B cell (primary cell): ENCODE measurements around the gene ZNF212. TPM values are rescaled to one million over a fixed set of nuclear protein-coding genes. Genes with fewer than 3 reads are reported as not detected.

Experiments used
- ATAC-seq: fragments of 200-7000 bp; cut with Tn5 transposase; one replicate; pipeline ENCODE4 v1.10.0; 2021; ENCODE audit warnings: low read depth, mild to moderate bottlenecking, moderate number of reproducible peaks, moderate library complexity
- CTCF ChIA-PET: fragments of 350-600 bp; sonication (Branson Sonifier 250); formaldehyde crosslinking; loops from one replicate; lab custom pipeline; 2021; ENCODE audit warnings: antibody characterized with exemption, inconsistent platforms; lab: Charles Lee
- POLR2A ChIA-PET: fragments of 350-600 bp; sonication (Branson Sonifier 250); formaldehyde crosslinking; loops from one replicate; lab custom pipeline; 2021; ENCODE audit warnings: antibody characterized with exemption; lab: Charles Lee
- DNase-seq: peaks from one replicate; pipeline ENCODE4 v3.0.0; 2013
- H2AFZ ChIP-seq: 2 replicates; pipeline ENCODE4 v1.6.1; 2012; ENCODE audit warnings: mild to moderate bottlenecking, low read depth, low read length; ENCODE audit not compliant: insufficient read depth, poor library complexity, severe bottlenecking
- H3K27ac ChIP-seq, 2 donors: 1 replicate in 1 of 2; 2 replicates in 1 of 2; pipeline ENCODE4 v1.5.1; 2012 to 2013; ENCODE audit warnings: low read length in 2 of 2, mild to moderate bottlenecking in 2 of 2, moderate library complexity in 1 of 2
- H3K27me3 ChIP-seq, 4 experiments: fragments of 200-600 bp in 1 of 4; sonication (generic) in 1 of 4; replicated peaks in 1 of 4; 1 replicate in 2 of 4; 2 replicates in 2 of 4; pipeline versions ENCODE4 v1.6.1 to v1.7.0; 2013 to 2016; ENCODE audit warnings: low read length in 3 of 4, mild to moderate bottlenecking in 2 of 4, mixed read lengths in 1 of 4, moderate library complexity in 1 of 4; ENCODE audit not compliant: insufficient read depth in 4 of 4, control insufficient read depth in 3 of 4; ENCODE audit errors: control extremely low read depth in 1 of 4
- H3K36me3 ChIP-seq, 2 experiments: replicated peaks in 1 of 2; 1 replicate in 1 of 2; 2 replicates in 1 of 2; pipeline versions ENCODE4 v1.6.1 to v1.7.1; 2013; ENCODE audit warnings: low read length in 1 of 2; ENCODE audit not compliant: insufficient read depth in 2 of 2, control insufficient read depth in 1 of 2; ENCODE audit errors: control extremely low read depth in 1 of 2, extremely low read depth in 1 of 2
- H3K4me1 ChIP-seq, 2 donors: fragments of 200-600 bp in 1 of 2; sonication (generic) in 1 of 2; 1 replicate in 1 of 2; 2 replicates in 1 of 2; pipeline versions ENCODE4 v1.5.1 to v1.6.1; 2013 to 2017; ENCODE audit warnings: low read length in 2 of 2; ENCODE audit not compliant: control insufficient read depth in 2 of 2, insufficient read depth in 2 of 2
- H3K4me2 ChIP-seq: replicated peaks from 2 replicates; pipeline ENCODE3; 2012; ENCODE audit warnings: mild to moderate bottlenecking, low read depth, low read length; ENCODE audit not compliant: poor library complexity, severe bottlenecking
- H3K4me3 ChIP-seq, 5 experiments: fragments of 200-600 bp in 1 of 5; sonication (generic) in 1 of 5; 1 replicate in 3 of 5; 2 replicates in 2 of 5; pipeline versions ENCODE4 v1.5.1 to v1.7.0; 2011 to 2016; ENCODE audit warnings: low read length in 4 of 5, mild to moderate bottlenecking in 4 of 5, low read depth in 2 of 5, control low read depth in 1 of 5, moderate library complexity in 1 of 5; ENCODE audit not compliant: insufficient read depth in 1 of 5; ENCODE audit errors: control extremely low read depth in 1 of 5, extremely low read depth in 1 of 5
- H3K79me2 ChIP-seq: fragments of 200-600 bp; sonication (generic); one replicate; pipeline ENCODE4 v1.6.0; 2016; ENCODE audit warnings: low read length; ENCODE audit not compliant: control insufficient read depth, insufficient read depth
- H3K9ac ChIP-seq: fragments of 200-600 bp; sonication (generic); 2 replicates; pipeline ENCODE4 v1.6.1; 2017; ENCODE audit warnings: mild to moderate bottlenecking, low read length, moderate library complexity
- H3K9me3 ChIP-seq, 3 donors: one replicate each; pipeline versions ENCODE4 v1.6.1 to v1.7.1; 2013; ENCODE audit warnings: low read length in 2 of 3; ENCODE audit not compliant: control insufficient read depth in 2 of 3, insufficient read depth in 1 of 3; ENCODE audit errors: control extremely low read depth in 1 of 3
- H4K20me1 ChIP-seq: 2 replicates; pipeline ENCODE4 v1.6.0; 2012; ENCODE audit warnings: mild to moderate bottlenecking, low read length; ENCODE audit not compliant: insufficient read depth, control insufficient read depth, poor library complexity, severe bottlenecking
- H3K27ac Mint-ChIP-seq: one replicate; pipeline ENCODE4 v1.8.0; 2021; ENCODE audit warnings: mixed read lengths
- H3K27me3 Mint-ChIP-seq: one replicate; pipeline ENCODE4 v1.8.0; 2021; ENCODE audit warnings: mixed read lengths
- H3K4me1 Mint-ChIP-seq: one replicate; pipeline ENCODE4 v1.8.0; 2021; ENCODE audit warnings: mixed read lengths
- H3K4me3 Mint-ChIP-seq: one replicate; pipeline ENCODE4 v1.8.0; 2021; ENCODE audit warnings: mixed read lengths
- H3K9me3 Mint-ChIP-seq: one replicate; pipeline ENCODE4 v1.8.0; 2022; ENCODE audit warnings: mixed read lengths; ENCODE audit not compliant: insufficient read depth
- EZH2 ChIP-seq: IDR thresholded peaks from 2 replicates; pipeline ENCODE4 v1.6.1; 2012; ENCODE audit warnings: borderline replicate concordance, low read depth, mild to moderate bottlenecking, moderate library complexity, low read length; ENCODE audit not compliant: insufficient read depth, poor library complexity, severe bottlenecking
- WGBS: methylation state at CpG from one replicate; pipeline ENCODE4 v1.1.5; 2013; ENCODE audit warnings: missing lambda C conversion rate; ENCODE audit not compliant: insufficient coverage; 5-methylcytosine and 5-hydroxymethylcytosine counted together
- intact Hi-C: fragments of 100-400 bp; cut with micrococcal nuclease; formaldehyde crosslinking; loops from one replicate; pipeline ENCODE4 v1.10.0; 2022
- polyA plus RNA-seq: library from polyadenylated mRNA; depleted of rRNA; stranded (reverse); fragments of >200 nt; gene quantifications from 2 replicates; pipeline ENCODE4 v1.2.3, GENCODE V29; 2012
- total RNA-seq, 2 donors: library from RNA; stranded (reverse); fragments of 120-200 nt in 1 of 2; gene quantifications; 1 replicate in 1 of 2; 2 replicates in 1 of 2; pipeline versions ENCODE4 v1.2.3 to v1.2.4, GENCODE V29; 2013 to 2022
- TF ChIP-seq, protein P1 (sequence below): fragments of 200-600 bp; IDR thresholded peaks from one replicate; pipeline ENCODE4 v1.8.0; 2022; ENCODE audit warnings: antibody characterized with exemption, mild to moderate bottlenecking

The ZNF212 gene
- total and polyA plus RNA-seq, 2 donors (not counting 1 experiment from before 2014, with no cell fraction given): 8.1 to 22.5 TPM

DNA sequence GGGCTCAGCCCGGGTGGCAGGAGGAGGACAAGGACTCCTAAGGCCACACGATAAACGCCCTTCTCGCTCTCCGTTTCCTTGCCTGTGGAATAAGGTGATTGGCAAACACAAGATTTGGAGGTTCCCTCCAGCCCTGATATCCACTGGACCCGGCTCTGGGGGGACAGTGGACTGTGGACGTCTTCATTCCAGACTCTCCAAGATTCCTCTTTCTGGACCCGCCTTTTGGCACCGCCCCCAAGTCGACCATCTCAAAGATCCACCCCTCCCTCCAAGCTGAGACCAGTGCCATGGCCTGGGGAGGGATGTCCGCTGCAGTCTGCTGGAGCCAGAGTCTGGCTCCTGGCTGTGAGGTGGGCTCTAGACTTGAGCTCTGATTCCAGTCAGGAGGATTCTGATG is 46.2 kb downstream of the ZNF212 start:
- no peaks in the 10 kb centered on the region for H4K20me1 ChIP-seq
- peak overlapping the region; percentile 67 for H2AFZ ChIP-seq
- ChIA-PET POLR2A (interaction anchor here (0.6 to 2.9 kb wide), 4 partner anchors 23 to 221 kb away, joined by 3 to 17 read pairs (median 4); partner anchors contain the start of genes ZNF398 and ZNF783), CTCF (interaction anchor here (1.0 to 2.0 kb wide), 5 partner anchors 11 to 90 kb away, joined by 3 to 34 read pairs (median 7); partner anchors contain the start of genes ZNF282 and ZNF783)
- H3K4me1 ChIP-seq: peaks cover 20 to 27% of the 10 kb centered on the region in 2 donors
- peak overlapping the region; percentile 91 for H3K4me2 ChIP-seq
- peak overlapping the region; percentile 65 for H3K9ac ChIP-seq
- Mint-ChIP-seq H3K27ac (peak overlapping the region; percentile 83), H3K27me3 (no peaks in the 10 kb centered on the region), H3K4me1 (peaks cover 32% of the 10 kb centered on the region), H3K9me3 (no peaks in the 10 kb centered on the region), H3K4me3 (peak overlapping the region; percentile 93)
- peak overlapping the region; percentile 31 to 69 (median 60) for H3K4me3 ChIP-seq
- DNase-seq (no peak), ATAC-seq (no peak)
- H3K27me3 ChIP-seq: no peaks in the 10 kb centered on the region
- intact Hi-C loops: loop anchor here (1.0 kb wide), 3 partner anchors 23 to 257 kb away; partner anchors contain the start of genes PDIA4, ZNF212 and ZNF783
- peaks cover 0 to 7% of the 10 kb centered on the region in 2 experiments for H3K36me3 ChIP-seq
- peaks cover 5% of the 10 kb centered on the region for H3K79me2 ChIP-seq
- TF ChIP-seq EZH2: no peak
- TF ChIP-seq, protein P1, sequence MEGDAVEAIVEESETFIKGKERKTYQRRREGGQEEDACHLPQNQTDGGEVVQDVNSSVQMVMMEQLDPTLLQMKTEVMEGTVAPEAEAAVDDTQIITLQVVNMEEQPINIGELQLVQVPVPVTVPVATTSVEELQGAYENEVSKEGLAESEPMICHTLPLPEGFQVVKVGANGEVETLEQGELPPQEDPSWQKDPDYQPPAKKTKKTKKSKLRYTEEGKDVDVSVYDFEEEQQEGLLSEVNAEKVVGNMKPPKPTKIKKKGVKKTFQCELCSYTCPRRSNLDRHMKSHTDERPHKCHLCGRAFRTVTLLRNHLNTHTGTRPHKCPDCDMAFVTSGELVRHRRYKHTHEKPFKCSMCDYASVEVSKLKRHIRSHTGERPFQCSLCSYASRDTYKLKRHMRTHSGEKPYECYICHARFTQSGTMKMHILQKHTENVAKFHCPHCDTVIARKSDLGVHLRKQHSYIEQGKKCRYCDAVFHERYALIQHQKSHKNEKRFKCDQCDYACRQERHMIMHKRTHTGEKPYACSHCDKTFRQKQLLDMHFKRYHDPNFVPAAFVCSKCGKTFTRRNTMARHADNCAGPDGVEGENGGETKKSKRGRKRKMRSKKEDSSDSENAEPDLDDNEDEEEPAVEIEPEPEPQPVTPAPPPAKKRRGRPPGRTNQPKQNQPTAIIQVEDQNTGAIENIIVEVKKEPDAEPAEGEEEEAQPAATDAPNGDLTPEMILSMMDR: no peak
- H3K27ac ChIP-seq: peak overlapping the region in 1 of 2 donors; percentile 36
- H3K9me3 ChIP-seq: peaks cover 0 to 4% (median 0%) of the 10 kb centered on the region in 3 donors
- 24% methylated on average over 8 of the region's 11 CpGs for WGBS

DNA sequence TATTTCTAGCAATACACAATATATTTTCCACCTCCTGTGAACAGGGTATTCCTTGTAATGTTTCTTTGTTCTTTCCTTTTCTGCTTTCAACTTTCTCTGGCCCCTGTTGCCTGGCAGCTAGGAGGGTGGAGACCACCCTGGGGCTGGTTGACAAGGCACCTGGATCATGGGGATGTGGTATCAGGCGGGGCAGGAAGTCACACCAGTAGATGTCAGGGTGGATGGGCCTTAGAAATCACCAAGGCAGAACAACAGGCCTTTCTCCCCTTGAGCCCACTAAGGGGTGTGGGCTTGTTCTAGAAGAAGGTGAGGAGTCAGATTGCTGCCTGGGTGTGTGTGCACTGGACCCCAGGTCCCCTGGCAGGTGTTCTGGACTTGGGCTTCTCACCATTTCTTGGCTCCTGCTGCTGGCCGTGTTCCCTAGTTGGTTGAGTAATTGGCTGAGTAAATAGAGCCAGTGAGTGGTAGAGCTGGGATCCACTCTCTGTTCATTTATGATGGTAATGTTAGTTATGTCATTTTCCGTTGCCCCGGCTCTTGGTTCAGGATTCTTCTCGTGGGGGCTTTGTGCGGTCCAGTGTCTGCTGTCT is 47.5 kb downstream of the ZNF212 start:
- Histone ChIP-seq H2AFZ (no peak overlapping the region), H3K27ac (no peak overlapping the region), H3K4me3 (no peak overlapping the region), H3K9ac (no peak overlapping the region), H3K4me1 (peaks cover 20 to 27% of the 10 kb centered on the region in 2 donors), H3K4me2 (peak overlapping the region; percentile 12), H3K36me3 (peaks cover 0 to 3% of the 10 kb centered on the region in 2 experiments), H3K27me3 (no peaks in the 10 kb centered on the region), H3K79me2 (peaks cover 5% of the 10 kb centered on the region), H3K9me3 (peaks cover 0 to 4% (median 0%) of the 10 kb centered on the region in 3 donors), H4K20me1 (no peaks in the 10 kb centered on the region)
- H3K27me3 Mint-ChIP-seq: no peaks in the 10 kb centered on the region
- H3K4me3 Mint-ChIP-seq: peak overlapping the region; percentile 49
- H3K4me1 Mint-ChIP-seq: peaks cover 32% of the 10 kb centered on the region
- TF ChIP-seq, protein P1: no peak
- no peak for TF ChIP-seq EZH2
- POLR2A ChIA-PET: no interaction called here
- intact Hi-C loops: no loop called here
- H3K27ac Mint-ChIP-seq: no peak overlapping the region
- H3K9me3 Mint-ChIP-seq: no peaks in the 10 kb centered on the region
- no peak for DNase-seq
- 96% methylated on average over 5 of the region's 6 CpGs for WGBS
- CTCF ChIA-PET: no interaction called here
- no peak for ATAC-seq
